Dedifferentiated amniotic fluid mesenchymal stem cell (primary cell): ENCODE data around the gene LIN7B.
"Not testable (repeated sequence)": the region's sequence is repeated elsewhere in the genome, so short reads cannot be mapped to it uniquely, and the experiment has no call there.

Experiments used
- DNase-seq: peaks from one replicate; pipeline ENCODE4 v3.0.0-alpha.2; 2016; ENCODE audit errors: extremely low spot score

LIN7B gene

DNA sequence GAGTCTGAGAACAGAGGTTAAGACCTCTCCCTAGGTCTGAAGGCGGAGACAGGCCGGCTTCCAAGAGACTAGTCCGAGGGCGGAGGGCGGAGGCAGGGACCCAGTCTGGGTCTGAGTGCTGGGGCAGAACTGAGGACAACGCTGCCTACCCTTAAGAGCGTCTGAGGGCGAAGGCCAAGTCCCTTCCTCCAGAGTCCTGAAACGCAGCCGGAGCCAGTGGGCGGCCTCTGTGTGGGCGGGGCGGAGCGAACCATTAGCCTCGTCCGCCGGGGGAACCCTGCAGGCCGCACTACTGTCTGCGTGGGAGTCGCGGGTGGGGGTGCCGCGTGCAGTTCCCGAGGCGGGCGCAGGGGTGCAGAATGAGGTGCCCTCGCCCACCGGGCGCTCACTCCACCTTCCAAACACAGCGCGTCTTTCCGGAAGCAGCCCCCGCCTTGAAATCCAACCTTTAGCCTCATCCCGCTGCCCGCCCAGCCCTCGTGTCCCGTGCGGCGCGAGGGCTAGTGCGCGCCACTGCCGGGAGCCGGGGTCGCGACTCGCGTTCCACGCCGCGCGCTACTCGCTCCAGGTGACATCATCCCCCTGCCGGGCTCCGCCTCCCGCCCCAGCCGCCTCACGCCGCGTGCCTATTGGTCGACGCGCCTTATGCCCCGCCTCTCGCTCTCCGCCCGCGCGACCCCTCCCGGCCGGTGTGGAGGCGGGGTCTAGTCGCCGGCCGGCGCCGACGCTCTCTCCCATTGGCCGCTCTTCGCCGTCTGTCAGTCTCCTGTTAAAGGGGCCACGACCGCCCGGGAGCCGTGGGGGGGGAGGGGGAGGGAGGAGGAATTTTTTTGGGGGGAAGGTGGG, 4.6 kb downstream of the LIN7B start, which contains the start of gene C19orf73:
Gene C19orf73 (minus strand): TSS at position 579 of the 846 bp plus-strand sequence. CDS start 121 bp downstream, at position 458.
- peak; percentile 92 for DNase-seq

DNA sequence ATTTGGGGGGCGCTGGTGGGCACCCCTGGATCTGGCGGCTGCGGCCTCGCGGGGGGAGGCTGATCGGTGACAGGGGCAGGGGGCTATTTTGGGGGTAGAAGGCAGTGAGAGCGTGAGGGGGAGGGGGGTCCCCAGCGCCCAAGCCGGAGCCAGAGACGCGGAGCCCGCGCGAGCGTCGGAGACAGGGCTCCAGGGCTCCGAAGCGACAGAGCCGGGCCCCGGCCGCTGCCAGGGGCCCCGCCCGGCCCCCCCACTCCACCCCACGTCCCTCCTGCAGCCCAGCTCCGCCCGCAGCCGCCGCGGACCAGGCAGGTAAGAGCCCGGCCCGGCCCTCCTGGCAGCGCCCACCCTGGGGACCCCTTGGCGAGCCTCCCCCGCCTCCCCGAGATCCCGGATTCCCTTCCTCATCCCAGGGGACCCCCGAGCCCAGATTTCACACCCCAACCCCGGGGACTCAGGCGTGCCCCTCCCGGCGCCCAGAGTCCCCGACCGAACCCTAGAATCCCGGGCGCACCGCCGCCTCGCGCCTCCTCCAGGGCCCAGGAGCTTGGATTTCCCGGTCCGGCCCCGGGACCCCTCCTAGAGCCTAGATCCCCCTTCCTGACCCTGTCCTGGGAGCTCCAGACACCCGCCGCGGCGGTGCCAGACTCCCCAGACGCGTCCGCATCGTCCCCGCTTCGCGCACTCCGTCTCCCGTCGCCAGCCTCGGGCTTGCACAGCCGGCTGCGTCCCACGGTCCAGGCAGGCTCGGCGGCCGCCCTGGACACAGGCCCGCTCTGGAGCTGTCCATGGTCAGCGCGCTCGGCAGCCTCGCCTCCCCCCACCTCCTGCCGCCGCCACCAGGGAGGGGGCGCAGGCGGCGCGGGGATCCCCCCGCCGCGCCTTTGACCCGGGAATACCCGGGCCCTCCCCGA, 5.5 kb downstream of the LIN7B start, which contains the start of gene PPFIA3:
Gene PPFIA3 (plus strand): TSS at position 134 of the 914 bp plus-strand sequence. CDS start 8,330 bp downstream, outside the sequence.
- DNase-seq: peak; percentile 43

DNA sequence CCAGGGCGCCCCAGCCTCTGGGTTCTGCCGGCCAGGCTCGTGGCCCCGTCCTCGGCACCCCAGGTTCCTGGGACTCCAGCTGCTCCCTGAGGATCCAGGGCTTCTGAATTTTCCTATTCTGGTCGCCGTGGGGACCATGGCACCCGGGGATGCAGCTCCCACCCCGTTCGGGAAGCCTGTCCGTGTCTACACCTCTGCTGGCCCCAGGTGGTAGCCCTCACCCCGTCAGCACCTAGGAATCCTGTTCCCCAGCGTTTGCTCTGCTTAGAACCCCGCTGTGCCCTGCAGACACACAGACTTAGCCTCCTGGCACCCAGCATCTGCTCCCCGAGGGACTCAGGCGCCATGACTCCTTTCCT, 6.1 kb downstream of the LIN7B start:
- DNase-seq: no peak

DNA sequence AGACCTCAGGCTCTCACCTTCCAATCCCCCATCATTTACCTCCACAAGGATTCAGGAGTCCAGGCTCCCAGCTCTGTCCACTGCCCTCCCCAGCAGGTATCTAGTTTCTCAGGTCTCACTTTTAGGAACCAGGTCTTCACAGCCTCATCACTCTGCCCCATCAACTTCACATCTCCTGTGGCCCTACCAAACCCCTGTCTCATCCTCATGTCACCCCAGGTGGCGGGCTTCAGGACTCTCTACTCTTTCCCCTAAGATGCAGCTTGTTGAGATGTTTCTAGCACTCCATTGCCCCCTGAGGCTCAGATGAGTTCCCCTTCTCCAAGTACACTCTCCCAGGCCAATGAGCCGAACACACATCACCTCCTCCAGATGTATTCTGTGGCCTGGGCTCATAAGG, 6.7 kb downstream of the LIN7B start:
- DNase-seq: no peak

DNA sequence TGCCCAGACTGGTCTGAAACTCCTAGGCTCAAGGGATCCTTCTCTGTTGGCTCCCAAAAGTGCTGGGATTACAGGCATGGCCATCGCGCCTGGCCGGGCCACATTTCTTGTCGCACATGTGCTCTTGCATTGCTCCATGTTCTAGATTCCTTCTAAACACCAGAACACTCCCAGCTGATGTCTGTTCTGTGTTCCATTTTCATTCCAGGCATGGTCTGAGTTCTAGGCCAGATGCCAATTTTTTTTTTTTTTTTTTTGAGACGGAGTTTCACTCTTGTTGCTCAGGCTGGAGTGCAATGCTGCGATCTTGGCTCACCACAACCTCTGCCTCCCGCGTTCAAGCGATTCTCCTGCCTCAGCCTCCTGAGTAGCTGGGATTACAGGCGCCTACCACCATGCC, 7.7 kb downstream of the LIN7B start:
- not testable (repeated sequence) for DNase-seq

DNA sequence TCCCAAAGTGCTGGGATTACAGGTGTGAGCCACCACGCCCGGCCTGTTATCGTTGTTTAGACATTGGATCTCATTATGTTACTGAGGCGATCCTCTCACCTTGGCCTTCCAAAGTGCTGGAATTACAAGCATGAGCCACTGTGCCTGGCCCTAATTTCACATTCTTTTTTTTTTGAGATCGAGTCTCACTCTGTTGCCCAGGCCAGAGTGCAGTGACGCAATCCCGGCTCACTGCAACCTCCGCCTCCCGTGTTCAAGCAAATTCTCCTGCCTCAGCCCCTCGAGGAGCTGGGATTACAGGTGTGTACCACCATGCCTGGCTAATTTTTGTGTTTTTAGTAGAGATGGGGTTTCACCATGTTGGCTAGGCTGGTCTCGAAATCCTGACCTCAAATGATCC, 9.1 kb downstream of the LIN7B start:
- DNase-seq: not testable (repeated sequence)

DNA sequence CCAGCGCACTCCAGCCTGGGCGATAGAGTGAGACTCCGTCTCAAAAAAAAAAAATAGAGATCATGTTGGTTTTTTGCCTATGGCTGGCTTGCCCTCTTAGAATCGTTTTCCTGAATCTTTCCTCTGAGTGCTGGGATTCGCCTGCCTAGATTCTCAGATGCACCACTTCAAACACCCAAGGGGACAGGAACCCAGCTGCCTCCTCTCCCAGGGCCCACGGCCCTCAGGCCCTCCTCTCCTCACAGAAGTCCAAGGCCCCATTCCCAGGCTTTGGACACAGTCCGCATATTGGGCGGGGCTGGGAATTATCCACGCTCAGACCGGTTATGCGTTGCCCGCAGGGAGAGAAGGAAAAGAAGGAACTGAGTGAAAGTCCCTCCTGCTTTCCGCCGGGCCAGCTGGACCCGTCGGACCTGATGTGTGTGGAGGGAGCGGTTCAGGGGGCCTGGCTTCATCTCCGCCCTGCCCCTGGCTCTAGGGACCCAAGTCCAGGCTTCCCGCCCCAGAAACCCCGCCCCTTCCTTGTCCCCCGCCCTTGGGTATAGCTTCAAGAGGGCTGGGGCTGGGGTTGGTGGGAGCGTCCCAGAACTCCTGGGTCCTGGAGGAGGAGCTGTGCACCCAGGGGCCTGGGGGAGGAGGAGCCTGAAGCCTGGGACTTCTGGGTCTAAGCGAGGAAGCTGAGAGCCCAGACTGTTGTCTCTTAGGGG, 11.0 kb downstream of the LIN7B start:
- DNase-seq: no peak

DNA sequence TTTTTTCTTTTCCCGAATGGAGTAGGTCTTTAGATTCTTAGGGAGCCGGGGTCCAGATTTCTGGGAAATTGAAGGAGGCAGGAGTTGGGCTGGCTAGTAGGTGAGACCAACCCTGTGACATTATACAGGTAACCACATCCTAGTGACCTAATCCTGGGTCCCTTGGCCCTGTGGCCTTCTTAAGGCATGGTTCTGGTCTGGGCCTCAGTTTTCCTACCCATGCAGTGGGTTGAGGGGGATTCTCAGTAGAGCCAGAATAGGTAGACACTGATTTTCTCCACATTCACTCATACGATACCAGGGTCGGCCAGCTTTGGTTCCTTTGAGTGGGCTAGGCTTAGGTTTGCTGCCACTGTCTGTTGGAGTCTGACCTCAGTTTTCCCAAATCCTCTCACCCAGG, 12.4 kb downstream of the LIN7B start:
- DNase-seq: no peak

DNA sequence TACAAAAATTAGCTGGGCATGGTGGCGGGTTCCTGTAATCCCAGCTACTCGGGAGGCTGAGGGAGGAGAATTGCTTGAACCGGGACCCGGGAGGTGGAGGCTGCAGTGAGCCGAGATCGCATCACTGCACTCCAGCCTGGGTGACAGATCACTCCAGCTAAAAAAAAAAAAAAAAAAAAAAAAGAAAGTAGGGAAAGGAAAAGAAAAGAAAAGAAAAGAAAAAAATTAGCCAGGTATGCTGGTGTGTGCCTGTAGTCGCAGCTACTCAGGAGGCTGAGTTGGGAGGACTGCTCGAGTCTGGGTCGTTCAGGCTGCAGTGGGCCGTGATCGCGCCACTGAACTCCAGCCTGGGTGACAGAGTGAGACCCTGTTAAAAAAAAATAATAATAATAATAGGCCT, 13.1 kb downstream of the LIN7B start:
- not testable (repeated sequence) for DNase-seq

DNA sequence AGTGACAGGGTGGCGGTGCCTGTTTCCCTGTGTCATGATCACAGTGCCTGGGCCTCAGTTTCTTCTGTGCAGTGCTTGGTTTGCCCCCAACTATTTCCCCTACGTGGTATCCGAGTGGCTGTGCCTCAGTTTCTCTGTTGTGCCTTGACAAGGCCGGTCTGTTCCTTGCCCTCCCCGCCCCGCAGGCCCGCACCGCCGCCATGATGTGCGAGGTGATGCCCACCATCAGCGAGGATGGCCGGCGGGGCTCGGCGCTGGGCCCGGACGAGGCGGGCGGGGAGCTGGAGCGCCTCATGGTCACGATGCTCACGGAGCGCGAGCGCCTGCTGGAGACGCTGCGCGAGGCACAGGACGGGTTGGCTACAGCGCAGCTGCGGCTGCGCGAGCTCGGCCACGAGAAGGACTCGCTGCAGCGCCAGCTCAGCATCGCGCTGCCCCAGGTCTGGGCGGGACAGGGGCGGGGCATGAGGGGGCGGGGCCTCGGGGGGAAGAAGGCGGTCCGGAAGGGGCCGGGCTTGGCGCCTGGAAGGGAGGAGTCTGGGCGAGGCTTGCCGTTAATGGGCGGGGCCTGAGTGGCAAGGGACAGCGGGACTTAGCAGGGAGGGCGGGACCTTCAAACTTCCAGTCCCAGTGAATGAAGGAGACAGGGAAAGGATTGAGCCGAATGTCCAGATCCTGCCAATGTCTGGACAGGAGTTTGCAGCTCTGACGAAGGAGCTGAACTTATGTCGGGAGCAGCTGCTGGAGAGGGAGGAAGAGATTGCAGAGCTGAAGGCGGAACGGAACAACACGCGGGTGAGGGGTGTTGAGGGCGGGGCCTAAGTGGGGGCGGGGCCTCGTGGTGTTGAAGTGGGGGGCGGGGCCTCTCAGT, 13.7 kb downstream of the LIN7B start:
- peak; percentile 97 for DNase-seq

DNA sequence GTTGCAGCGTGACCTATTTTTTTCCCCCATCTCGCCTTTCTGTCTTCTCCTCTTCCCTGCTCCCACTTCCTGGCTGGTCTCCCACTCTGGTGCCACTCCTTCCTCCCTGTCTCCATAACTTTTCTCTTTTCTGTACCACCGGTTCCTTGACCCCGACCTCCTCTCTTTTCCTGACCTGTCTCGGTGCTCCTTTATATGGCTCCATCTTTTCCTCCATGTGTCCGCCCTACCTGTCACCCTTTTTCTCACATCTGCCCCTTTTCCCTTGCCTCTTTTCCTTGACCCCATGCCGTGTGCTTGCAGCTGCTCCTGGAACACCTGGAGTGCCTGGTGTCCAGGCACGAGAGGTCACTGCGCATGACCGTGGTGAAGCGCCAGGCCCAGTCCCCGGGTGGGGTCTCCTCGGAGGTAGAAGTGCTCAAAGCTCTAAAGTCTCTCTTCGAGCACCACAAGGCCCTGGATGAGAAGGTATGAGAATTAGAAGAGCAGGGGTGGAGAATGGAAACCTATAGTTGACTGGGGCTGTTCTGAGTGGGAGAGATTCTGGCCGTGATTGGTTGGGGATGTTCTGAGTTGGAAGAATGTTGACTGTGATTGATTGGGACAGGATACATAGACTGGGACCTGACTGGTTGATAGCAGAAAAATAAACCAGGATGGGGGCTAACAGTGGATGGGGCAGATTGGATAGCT, 14.5 kb downstream of the LIN7B start:
- DNase-seq: no peak

DNA sequence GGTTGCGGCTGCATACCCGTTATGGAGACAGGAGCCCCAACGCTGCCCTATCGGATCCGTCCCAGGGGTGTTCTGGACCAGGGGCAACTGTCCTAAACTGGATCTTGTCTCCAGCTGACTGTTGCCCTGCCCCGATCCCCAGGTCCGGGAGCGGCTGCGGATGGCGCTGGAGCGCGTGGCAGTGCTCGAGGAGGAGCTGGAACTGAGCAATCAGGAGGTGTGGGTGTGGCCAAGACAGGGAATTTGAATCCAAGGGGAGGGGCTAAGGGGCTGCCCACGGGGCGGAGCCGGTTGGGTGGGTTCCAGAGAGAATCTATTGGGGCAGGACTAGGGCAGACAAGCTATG, 15.0 kb downstream of the LIN7B start:
- DNase-seq: no peak

DNA sequence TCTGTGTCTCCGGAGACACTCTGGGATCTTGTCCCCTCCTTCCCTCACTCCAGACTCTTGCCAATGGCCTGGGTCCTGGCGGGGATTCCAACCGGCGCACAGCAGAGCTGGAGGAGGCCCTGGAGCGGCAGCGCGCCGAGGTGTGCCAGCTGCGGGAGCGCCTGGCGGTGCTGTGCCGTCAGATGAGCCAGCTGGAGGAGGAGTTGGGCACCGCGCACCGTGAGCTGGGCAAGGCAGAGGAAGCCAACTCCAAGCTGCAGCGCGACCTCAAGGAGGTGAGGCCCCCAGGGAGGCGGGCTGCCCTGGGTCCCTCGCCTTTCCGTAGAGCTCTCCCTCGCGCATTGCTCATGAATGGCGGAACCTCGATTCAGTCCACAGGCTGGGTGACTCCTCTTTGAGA, 16.2 kb downstream of the LIN7B start:
- no peak for DNase-seq

DNA sequence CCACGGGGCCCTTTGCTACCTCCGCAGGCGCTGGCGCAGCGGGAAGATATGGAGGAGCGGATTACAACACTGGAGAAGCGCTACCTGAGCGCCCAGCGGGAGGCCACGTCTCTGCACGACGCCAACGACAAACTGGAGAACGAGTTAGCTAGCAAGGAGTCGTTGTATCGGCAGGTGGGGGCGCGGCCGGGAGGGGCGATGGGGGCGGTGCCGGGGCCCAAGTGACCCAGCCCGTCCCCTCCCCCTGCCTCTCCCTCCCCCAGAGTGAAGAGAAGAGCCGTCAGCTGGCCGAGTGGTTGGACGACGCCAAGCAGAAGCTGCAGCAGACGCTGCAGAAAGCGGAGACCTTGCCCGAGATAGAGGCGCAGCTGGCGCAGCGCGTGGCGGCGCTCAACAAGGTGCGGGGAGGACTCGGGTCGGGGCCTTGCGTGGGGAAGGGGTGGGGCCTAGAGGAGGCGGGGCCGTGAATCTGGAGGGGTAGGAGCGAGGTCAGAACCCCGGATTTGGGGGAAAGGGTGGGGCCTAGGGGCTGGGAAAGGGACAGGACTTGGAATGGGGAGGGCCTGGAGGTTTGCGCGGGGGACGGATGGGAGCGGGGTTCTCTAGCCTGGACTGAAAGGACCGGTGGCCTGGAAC, 18.9 kb downstream of the LIN7B start:
- no peak for DNase-seq

DNA sequence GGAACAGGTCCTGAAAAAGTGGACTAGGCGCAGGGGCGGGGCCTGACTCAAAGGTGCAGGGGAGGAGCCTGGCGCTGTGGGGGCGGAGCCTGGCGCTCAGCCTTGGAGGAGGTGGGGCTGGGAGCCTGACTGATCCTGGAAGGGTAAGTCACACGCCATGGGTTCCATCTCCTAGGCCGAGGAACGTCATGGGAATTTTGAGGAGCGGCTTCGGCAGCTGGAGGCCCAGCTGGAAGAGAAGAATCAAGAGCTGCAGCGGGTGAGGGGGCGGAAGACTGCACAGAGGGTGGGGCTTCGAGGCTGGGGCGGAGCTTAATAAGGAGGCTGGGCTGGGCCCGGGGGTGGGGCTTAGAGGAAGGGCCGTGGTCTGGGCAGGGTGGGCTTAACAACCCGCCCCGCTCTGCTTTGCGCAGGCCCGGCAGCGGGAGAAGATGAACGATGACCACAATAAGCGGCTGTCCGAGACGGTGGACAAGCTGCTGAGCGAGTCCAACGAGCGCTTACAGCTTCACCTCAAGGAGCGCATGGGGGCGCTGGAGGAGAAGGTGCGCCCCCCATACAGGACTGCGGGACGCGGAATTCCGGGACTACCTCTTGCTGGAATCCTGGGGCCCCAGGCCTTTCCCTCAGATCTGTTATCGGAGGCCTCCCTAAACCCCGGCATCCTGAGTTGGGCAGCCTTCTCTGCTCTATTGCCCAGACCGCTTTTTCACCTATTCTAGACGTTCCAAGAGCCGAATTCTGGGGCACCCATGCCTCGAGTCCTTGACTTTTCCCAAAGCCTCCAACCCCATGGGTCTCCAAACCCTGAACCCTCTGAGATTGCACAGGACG, 19.7 kb downstream of the LIN7B start:
- no peak for DNase-seq

DNA sequence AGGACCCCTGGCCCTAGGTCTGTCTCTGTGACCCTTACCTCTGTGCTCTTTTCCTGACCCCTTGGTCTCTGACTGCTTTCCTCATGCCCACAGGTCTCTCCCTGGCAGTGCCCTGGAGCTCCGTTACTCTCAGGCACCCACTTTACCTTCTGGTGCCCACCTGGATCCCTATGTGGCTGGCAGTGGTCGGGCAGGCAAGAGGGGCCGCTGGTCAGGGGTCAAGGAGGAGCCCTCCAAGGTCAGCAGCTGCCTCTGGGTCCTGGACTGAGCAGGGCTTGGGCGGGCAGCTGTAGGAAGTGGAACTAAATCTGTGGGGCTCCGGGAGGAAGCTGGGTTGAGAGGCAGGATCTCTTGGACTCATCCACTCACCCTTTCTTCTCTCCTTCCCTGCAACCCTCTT, 21.5 kb downstream of the LIN7B start:
- DNase-seq: no peak

DNA sequence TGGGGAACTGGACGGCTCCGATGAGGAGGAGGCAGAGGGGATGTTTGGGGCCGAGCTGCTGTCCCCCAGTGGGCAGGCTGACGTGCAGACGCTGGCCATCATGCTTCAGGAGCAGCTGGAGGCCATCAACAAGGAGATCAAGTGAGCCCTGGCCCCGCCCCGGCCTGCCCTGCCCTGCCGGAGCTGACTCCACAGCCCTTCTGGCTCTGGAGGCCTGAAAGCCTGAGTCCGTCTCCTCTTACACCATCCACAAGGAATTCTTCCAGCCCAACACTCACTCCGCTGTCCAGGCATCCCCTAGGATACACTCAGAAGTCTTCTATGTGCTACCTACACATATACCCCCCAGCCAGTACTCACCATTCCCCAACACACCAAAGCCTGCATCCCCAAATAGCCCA, 22.6 kb downstream of the LIN7B start:
- no peak for DNase-seq

DNA sequence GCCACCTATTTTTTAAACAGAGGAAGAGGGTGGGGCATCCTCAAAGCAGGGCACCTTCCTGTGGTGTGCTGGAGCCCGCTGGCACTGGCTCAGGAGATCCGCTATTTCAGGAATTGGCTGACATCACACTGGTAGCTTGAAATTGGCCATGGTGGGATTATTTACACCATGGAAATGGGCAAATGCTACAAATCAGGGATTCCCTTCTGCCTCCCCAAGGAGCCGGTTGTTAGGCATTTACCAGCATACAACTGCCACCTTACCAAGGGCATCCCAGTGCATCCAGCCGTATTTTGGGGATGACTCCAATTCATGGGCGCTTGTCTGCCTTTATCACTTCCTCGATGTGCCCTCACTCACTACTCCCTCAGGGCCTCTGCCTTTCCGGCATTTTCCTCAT, 26.8 kb downstream of the LIN7B start:
- DNase-seq: no peak

DNA sequence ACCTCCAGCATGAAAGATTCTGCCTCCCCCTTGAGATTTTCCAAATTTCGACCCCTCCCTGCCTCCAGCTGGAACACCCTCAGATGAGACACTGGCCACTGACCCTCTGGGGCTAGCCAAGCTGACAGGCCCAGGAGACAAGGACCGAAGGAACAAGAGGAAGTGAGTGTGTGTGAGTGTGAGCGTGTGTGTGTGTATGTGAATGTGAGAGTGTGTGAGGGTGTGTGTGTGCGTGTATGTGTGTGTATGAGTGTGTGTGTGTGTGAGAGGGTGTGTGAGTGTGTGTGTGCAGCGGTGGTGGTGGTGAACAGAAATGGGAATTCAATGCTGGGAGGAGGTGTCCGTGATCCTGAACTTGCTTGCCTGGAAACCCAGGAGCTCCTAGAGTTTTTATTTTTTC, 27.2 kb downstream of the LIN7B start:
- no peak for DNase-seq
